CD8-positive, alpha-beta memory T cell (primary cell): ENCODE data around the gene SFXN1. TPM values are rescaled to one million over a fixed set of nuclear protein-coding genes. Genes with fewer than 3 reads are reported as not detected.
"Not testable (repeated sequence)": the region's sequence is repeated elsewhere in the genome, so short reads cannot be mapped to it uniquely, and the experiment has no call there.

Experiments used
- CTCF ChIA-PET: fragments of 350-600 bp; sonication (Branson Sonifier 250); formaldehyde crosslinking; loops from one replicate; lab custom pipeline; 2021; ENCODE audit warnings: antibody characterized with exemption; lab: Charles Lee
- POLR2A ChIA-PET: fragments of 350-600 bp; sonication (Branson Sonifier 250); formaldehyde crosslinking; loops from one replicate; lab custom pipeline; 2021; ENCODE audit warnings: antibody characterized with exemption; lab: Charles Lee
- DNase-seq, 5 donors: peaks; one replicate each; pipeline versions ENCODE4 v3.0.0 to v3.0.0-alpha.2; 2020 to 2022; ENCODE audit warnings: mixed read lengths in 1 of 5
- H3K27ac ChIP-seq: one replicate; pipeline ENCODE4 v1.7.0; 2013; ENCODE audit warnings: low read depth, mild to moderate bottlenecking, low read length, moderate library complexity
- H3K27me3 ChIP-seq: 2 replicates; pipeline ENCODE4 v1.7.0; 2013; ENCODE audit warnings: low read length, mild to moderate bottlenecking; ENCODE audit not compliant: insufficient read depth, poor library complexity, severe bottlenecking
- H3K36me3 ChIP-seq: 2 replicates; pipeline ENCODE4 v1.7.0; 2013; ENCODE audit warnings: mild to moderate bottlenecking, low read length, moderate library complexity; ENCODE audit not compliant: insufficient read depth
- H3K4me1 ChIP-seq: 2 replicates; pipeline ENCODE4 v1.7.0; 2013; ENCODE audit warnings: mild to moderate bottlenecking, low read length, moderate library complexity; ENCODE audit not compliant: insufficient read depth
- H3K4me3 ChIP-seq: 2 replicates; pipeline ENCODE4 v1.7.0; 2013; ENCODE audit warnings: mild to moderate bottlenecking, low read length
- H3K9me3 ChIP-seq: 2 replicates; pipeline ENCODE4 v1.7.0; 2013; ENCODE audit warnings: mild to moderate bottlenecking, low read length
- H3K27ac Mint-ChIP-seq, 8 donors: one replicate each; pipeline ENCODE4 v1.8.0; 2020 to 2021; ENCODE audit warnings: mixed read lengths in 8 of 8, mild to moderate bottlenecking in 6 of 8, inconsistent platforms in 3 of 8, moderate library complexity in 3 of 8
- H3K27me3 Mint-ChIP-seq, 2 donors: one replicate each; pipeline ENCODE4 v1.8.0; 2020 to 2021; ENCODE audit warnings: mixed read lengths in 2 of 2, mild to moderate bottlenecking in 1 of 2, moderate library complexity in 1 of 2
- H3K36me3 Mint-ChIP-seq, 3 donors: one replicate each; pipeline ENCODE4 v1.8.0; 2020 to 2021; ENCODE audit warnings: mixed read lengths in 3 of 3, inconsistent platforms in 1 of 3, mild to moderate bottlenecking in 1 of 3
- H3K4me1 Mint-ChIP-seq, 3 donors: one replicate each; pipeline ENCODE4 v1.8.0; 2020 to 2021; ENCODE audit warnings: mixed read lengths in 3 of 3, inconsistent platforms in 1 of 3, mild to moderate bottlenecking in 1 of 3
- H3K4me3 Mint-ChIP-seq, 7 donors: one replicate each; pipeline ENCODE4 v1.8.0; 2020 to 2021; ENCODE audit warnings: mixed read lengths in 7 of 7, mild to moderate bottlenecking in 6 of 7, moderate library complexity in 4 of 7, inconsistent platforms in 2 of 7
- H3K9me3 Mint-ChIP-seq, 5 donors: one replicate each; pipeline ENCODE4 v1.8.0; 2020 to 2022; ENCODE audit warnings: mixed read lengths in 5 of 5, mild to moderate bottlenecking in 3 of 5, moderate library complexity in 2 of 5, inconsistent platforms in 1 of 5
- polyA plus RNA-seq: library from polyadenylated mRNA; unstranded; fragments of 300-500 nt; fragmentation: Illumina TruSeq; gene quantifications from one replicate; pipeline ENCODE4 v1.2.3, GENCODE V29; 2021
- total RNA-seq, 2 experiments: library from RNA; stranded (reverse); gene quantifications; one replicate each; pipeline ENCODE4 v1.2.3, GENCODE V29; 2021

The SFXN1 gene
- total and polyA plus RNA-seq, 3 experiments from 2014 or later, result 68.1 to 366 (median 359) TPM

GRCh38 chr5:175507671-175508070 lies 29.3 kb downstream of the SFXN1 start:
- Mint-ChIP-seq H3K36me3 (peaks cover 17 to 65% (median 22%) of the 10 kb centered on the region in 3 donors), H3K4me1 (peaks cover 16 to 44% (median 23%) of the 10 kb centered on the region in 3 donors), H3K27ac (peak overlapping the region in 7 of 8 donors; percentile 2 to 86 (median 36))
- ChIA-PET POLR2A (interaction anchor here (0.7 kb wide), 1 partner anchor 626 kb away, joined by 4 read pairs; no protein-coding TSS in a partner anchor), CTCF (interaction anchor here (1.5 kb wide), 1 partner anchor 27 kb away, joined by 6 read pairs; no protein-coding TSS in a partner anchor)
- H3K9me3 Mint-ChIP-seq, H3K27ac ChIP-seq, H3K27me3 ChIP-seq, H3K4me3 Mint-ChIP-seq, H3K9me3 ChIP-seq, H3K27me3 Mint-ChIP-seq, H3K4me3 ChIP-seq, H3K4me1 ChIP-seq: not testable (repeated sequence)
- H3K36me3 ChIP-seq, result peaks cover 37% of the 10 kb centered on the region
- peak in 3 of 5 donors; percentile 30 to 64 (median 52) for DNase-seq

- Mint-ChIP-seq H3K4me3 (peak overlapping the region in 1 of 7 donors; percentile 72), H3K27ac (no peak overlapping the region), H3K36me3 (peaks cover 25 to 69% (median 28%) of the 10 kb centered on the region in 3 donors), H3K27me3 (no peaks in the 10 kb centered on the region), H3K9me3 (no peaks in the 10 kb centered on the region), H3K4me1 (peaks cover 14 to 37% (median 23%) of the 10 kb centered on the region in 3 donors)
- no peaks in the 10 kb centered on the region for H3K9me3 ChIP-seq
- ChIA-PET POLR2A (no interaction called here), CTCF (interaction anchor here (1.2 kb wide), 1 partner anchor 25 kb away, joined by 3 read pairs; no protein-coding TSS in a partner anchor)
- H3K27ac ChIP-seq, result no peak overlapping the region
- H3K36me3 ChIP-seq, result peaks cover 49% of the 10 kb centered on the region
- no peak for DNase-seq
- H3K4me3 ChIP-seq, result no peak overlapping the region
- H3K4me1 ChIP-seq, result peaks cover 9% of the 10 kb centered on the region
- no peaks in the 10 kb centered on the region for H3K27me3 ChIP-seq
Measured at GRCh38 chr5:175508896-175509295, 30.5 kb downstream of the SFXN1 start.

GRCh38 chr5:175513297-175513696 lies 34.9 kb downstream of the SFXN1 start:
- H3K36me3 Mint-ChIP-seq, result peaks cover 40 to 95% (median 55%) of the 10 kb centered on the region in 3 donors
- H3K9me3 Mint-ChIP-seq, result peaks cover 0 to 4% (median 1%) of the 10 kb centered on the region in 5 donors
- peaks cover 24% of the 10 kb centered on the region for H3K4me1 ChIP-seq
- H3K27me3 ChIP-seq, result no peaks in the 10 kb centered on the region
- H3K27ac ChIP-seq, result no peak overlapping the region
- CTCF ChIA-PET, result no interaction called here
- POLR2A ChIA-PET, result no interaction called here
- no peak overlapping the region for H3K4me3 Mint-ChIP-seq
- H3K27ac Mint-ChIP-seq, result peak overlapping the region in 2 of 8 donors; percentile 51 to 72
- no peak overlapping the region for H3K4me3 ChIP-seq
- no peaks in the 10 kb centered on the region for H3K27me3 Mint-ChIP-seq
- no peak for DNase-seq
- H3K9me3 ChIP-seq, result no peaks in the 10 kb centered on the region
- H3K36me3 ChIP-seq, result peaks cover 67% of the 10 kb centered on the region
- peaks cover 23 to 33% (median 25%) of the 10 kb centered on the region in 3 donors for H3K4me1 Mint-ChIP-seq

GRCh38 chr5:175513726-175514125 lies 35.4 kb downstream of the SFXN1 start:
- peaks cover 27 to 35% (median 27%) of the 10 kb centered on the region in 3 donors for H3K4me1 Mint-ChIP-seq
- H3K27ac Mint-ChIP-seq, result peak overlapping the region in 2 of 8 donors; percentile 17 to 51
- no peaks in the 10 kb centered on the region for H3K27me3 Mint-ChIP-seq

GRCh38 chr5:175516933-175517823 lies 38.8 kb downstream of the SFXN1 start:
- no peak overlapping the region for H3K4me3 ChIP-seq
- peaks cover 48% of the 10 kb centered on the region for H3K36me3 ChIP-seq
- H3K36me3 Mint-ChIP-seq, result peaks cover 25 to 75% (median 54%) of the 10 kb centered on the region in 3 donors
- H3K9me3 Mint-ChIP-seq, result peaks cover 0 to 8% (median 2%) of the 10 kb centered on the region in 5 donors
- no peaks in the 10 kb centered on the region for H3K27me3 ChIP-seq
- H3K27ac Mint-ChIP-seq, result peak overlapping the region; percentile 72 to 84 (median 79)
- H3K4me1 ChIP-seq, result peaks cover 57% of the 10 kb centered on the region
- H3K4me1 Mint-ChIP-seq, result peaks cover 51 to 58% (median 56%) of the 10 kb centered on the region in 3 donors
- H3K4me3 Mint-ChIP-seq, result peak overlapping the region in 5 of 7 donors; percentile 11 to 65 (median 39)
- H3K9me3 ChIP-seq, result no peaks in the 10 kb centered on the region
- DNase-seq, result no peak
- POLR2A ChIA-PET, result interaction anchor here (1.2 kb wide), 1 partner anchor 39 kb away, joined by 5 read pairs; the partner anchor contains the start of gene SFXN1
- H3K27ac ChIP-seq, result no peak overlapping the region
- CTCF ChIA-PET, result interaction anchor here (1.4 to 9.7 kb wide), 3 partner anchors 15 to 53 kb away, joined by 3 to 57 read pairs (median 5); no protein-coding TSS in a partner anchor
- H3K27me3 Mint-ChIP-seq, result no peaks in the 10 kb centered on the region

More at GRCh38 chr5:175513726-175514125, 35.4 kb downstream of the SFXN1 start:
- ChIA-PET POLR2A (no interaction called here), CTCF (interaction anchor here (2.6 kb wide), 1 partner anchor 21 kb away, joined by 11 read pairs; no protein-coding TSS in a partner anchor)
- Mint-ChIP-seq H3K4me3 (no peak overlapping the region), H3K9me3 (peaks cover 0 to 8% (median 2%) of the 10 kb centered on the region in 5 donors), H3K36me3 (peaks cover 44 to 95% (median 60%) of the 10 kb centered on the region in 3 donors)
- Histone ChIP-seq H3K27me3 (no peaks in the 10 kb centered on the region), H3K36me3 (peaks cover 71% of the 10 kb centered on the region), H3K4me1 (peaks cover 26% of the 10 kb centered on the region), H3K9me3 (no peaks in the 10 kb centered on the region), H3K27ac (no peak overlapping the region), H3K4me3 (no peak overlapping the region)
- DNase-seq, result no peak

- Histone ChIP-seq H3K9me3 (no peaks in the 10 kb centered on the region), H3K4me1 (peaks cover 65% of the 10 kb centered on the region), H3K27ac (no peak overlapping the region), H3K27me3 (no peaks in the 10 kb centered on the region), H3K36me3 (peaks cover 40% of the 10 kb centered on the region), H3K4me3 (no peak overlapping the region)
- POLR2A ChIA-PET, result interaction anchor here (1.2 kb wide), 1 partner anchor 40 kb away, joined by 5 read pairs; the partner anchor contains the start of gene SFXN1
- Mint-ChIP-seq H3K4me3 (peak overlapping the region in 5 of 7 donors; percentile 11 to 65 (median 39)), H3K27me3 (no peaks in the 10 kb centered on the region), H3K9me3 (peaks cover 0 to 8% (median 2%) of the 10 kb centered on the region in 5 donors), H3K27ac (peak overlapping the region; percentile 11 to 84 (median 78)), H3K36me3 (peaks cover 25 to 71% (median 49%) of the 10 kb centered on the region in 3 donors), H3K4me1 (peaks cover 57 to 66% (median 64%) of the 10 kb centered on the region in 3 donors)
- CTCF ChIA-PET, result interaction anchor here (1.4 to 9.7 kb wide), 2 partner anchors 15 to 54 kb away, joined by 3 to 57 read pairs; no protein-coding TSS in a partner anchor
- peak in 2 of 5 donors; percentile 4 to 69 for DNase-seq
Measured at GRCh38 chr5:175517824-175518450, 39.6 kb downstream of the SFXN1 start.

- no peaks in the 10 kb centered on the region for H3K27me3 Mint-ChIP-seq
- Histone ChIP-seq H3K27me3 (no peaks in the 10 kb centered on the region), H3K27ac (no peak overlapping the region), H3K4me3 (no peak overlapping the region), H3K9me3 (no peaks in the 10 kb centered on the region), H3K36me3 (peaks cover 29% of the 10 kb centered on the region), H3K4me1 (peaks cover 73% of the 10 kb centered on the region)
- ChIA-PET POLR2A (interaction anchor here (0.6 to 0.7 kb wide), 2 partner anchors 19 to 1515 kb away, joined by 3 to 9 read pairs; no protein-coding TSS in a partner anchor), CTCF (interaction anchor here (9.7 kb wide), 1 partner anchor 14 kb away, joined by 57 read pairs; no protein-coding TSS in a partner anchor)
- peaks cover 0 to 8% (median 2%) of the 10 kb centered on the region in 5 donors for H3K9me3 Mint-ChIP-seq
- peaks cover 21 to 68% (median 40%) of the 10 kb centered on the region in 3 donors for H3K36me3 Mint-ChIP-seq
- peaks cover 64 to 75% (median 72%) of the 10 kb centered on the region in 3 donors for H3K4me1 Mint-ChIP-seq
- peak overlapping the region in 1 of 7 donors; percentile 43 for H3K4me3 Mint-ChIP-seq
- DNase-seq, result no peak
- peak overlapping the region in 4 of 8 donors; percentile 44 to 84 (median 58) for H3K27ac Mint-ChIP-seq
Measured at GRCh38 chr5:175519006-175519405, 40.6 kb downstream of the SFXN1 start.
